ENCODE measurements around the gene ACTN2. TPM values are rescaled to one million over a fixed set of nuclear protein-coding genes. Genes with fewer than 3 reads are reported as not detected.

Gene ACTN2
- total and polyA plus RNA-seq, 3 donors from 2014 or later: 27.0 to 54.9 (median 39.8) TPM

- Histone ChIP-seq H3K36me3 (ENCODE audit: low read depth, missing control alignments) (no peaks in the 10 kb centered on the region), H3K27me3 (no peaks in the 10 kb centered on the region), H3K9me3 (no peaks in the 10 kb centered on the region), H3K27ac (no peak overlapping the region), H3K4me1 (no peaks in the 10 kb centered on the region), H3K4me3 (no peak overlapping the region)
- peak; percentile 41 for DNase-seq
- 64 to 75% methylated on average over 5 of the region's 5 CpGs for WGBS, 2 donors
- intact Hi-C loops (cut with DNase I; ENCODE audit: low total_unique reads): no loop called here
- TF ChIP-seq, protein P1, sequence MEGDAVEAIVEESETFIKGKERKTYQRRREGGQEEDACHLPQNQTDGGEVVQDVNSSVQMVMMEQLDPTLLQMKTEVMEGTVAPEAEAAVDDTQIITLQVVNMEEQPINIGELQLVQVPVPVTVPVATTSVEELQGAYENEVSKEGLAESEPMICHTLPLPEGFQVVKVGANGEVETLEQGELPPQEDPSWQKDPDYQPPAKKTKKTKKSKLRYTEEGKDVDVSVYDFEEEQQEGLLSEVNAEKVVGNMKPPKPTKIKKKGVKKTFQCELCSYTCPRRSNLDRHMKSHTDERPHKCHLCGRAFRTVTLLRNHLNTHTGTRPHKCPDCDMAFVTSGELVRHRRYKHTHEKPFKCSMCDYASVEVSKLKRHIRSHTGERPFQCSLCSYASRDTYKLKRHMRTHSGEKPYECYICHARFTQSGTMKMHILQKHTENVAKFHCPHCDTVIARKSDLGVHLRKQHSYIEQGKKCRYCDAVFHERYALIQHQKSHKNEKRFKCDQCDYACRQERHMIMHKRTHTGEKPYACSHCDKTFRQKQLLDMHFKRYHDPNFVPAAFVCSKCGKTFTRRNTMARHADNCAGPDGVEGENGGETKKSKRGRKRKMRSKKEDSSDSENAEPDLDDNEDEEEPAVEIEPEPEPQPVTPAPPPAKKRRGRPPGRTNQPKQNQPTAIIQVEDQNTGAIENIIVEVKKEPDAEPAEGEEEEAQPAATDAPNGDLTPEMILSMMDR (IDR thresholded peaks at IDR 0.05): peak in 1 of 3 experiments; percentile 8
- no peak for TF ChIP-seq POLR2A (IDR thresholded peaks at IDR 0.05)
Measured at GRCh38 chr1:236753516-236753915, 67.2 kb downstream of the ACTN2 start.

DNA sequence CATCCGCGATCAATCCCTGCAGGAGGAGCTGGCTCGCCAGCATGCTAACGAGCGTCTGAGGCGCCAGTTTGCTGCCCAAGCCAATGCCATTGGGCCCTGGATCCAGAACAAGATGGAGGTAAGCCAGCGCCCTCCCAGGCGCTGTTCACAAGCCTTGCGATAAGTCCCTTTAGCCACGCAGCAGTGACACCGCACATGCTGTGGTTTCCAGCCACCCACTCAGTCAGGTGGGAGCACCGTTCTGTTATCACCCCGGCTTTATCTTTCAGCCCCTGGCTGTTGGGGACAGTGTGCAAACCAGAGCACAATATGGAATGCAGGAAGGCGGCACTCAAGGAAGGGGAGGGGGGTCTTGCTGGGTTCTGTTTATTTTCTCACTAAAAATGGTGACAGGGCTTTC is 67.7 kb downstream of the ACTN2 start:
- Histone ChIP-seq H3K27me3 (no peaks in the 10 kb centered on the region), H3K27ac (no peak overlapping the region), H3K4me1 (no peaks in the 10 kb centered on the region), H3K4me3 (no peak overlapping the region), H3K36me3 (ENCODE audit: low read depth, missing control alignments) (no peaks in the 10 kb centered on the region), H3K9me3 (no peaks in the 10 kb centered on the region)
- intact Hi-C loops (cut with DNase I; ENCODE audit: low total_unique reads): no loop called here
- DNase-seq: no peak
- TF ChIP-seq, protein P1 (IDR thresholded peaks at IDR 0.05): no peak
- no peak for TF ChIP-seq POLR2A (IDR thresholded peaks at IDR 0.05)
- 86 to 87% methylated on average over 14 of the region's 14 CpGs for WGBS, 2 donors

DNA sequence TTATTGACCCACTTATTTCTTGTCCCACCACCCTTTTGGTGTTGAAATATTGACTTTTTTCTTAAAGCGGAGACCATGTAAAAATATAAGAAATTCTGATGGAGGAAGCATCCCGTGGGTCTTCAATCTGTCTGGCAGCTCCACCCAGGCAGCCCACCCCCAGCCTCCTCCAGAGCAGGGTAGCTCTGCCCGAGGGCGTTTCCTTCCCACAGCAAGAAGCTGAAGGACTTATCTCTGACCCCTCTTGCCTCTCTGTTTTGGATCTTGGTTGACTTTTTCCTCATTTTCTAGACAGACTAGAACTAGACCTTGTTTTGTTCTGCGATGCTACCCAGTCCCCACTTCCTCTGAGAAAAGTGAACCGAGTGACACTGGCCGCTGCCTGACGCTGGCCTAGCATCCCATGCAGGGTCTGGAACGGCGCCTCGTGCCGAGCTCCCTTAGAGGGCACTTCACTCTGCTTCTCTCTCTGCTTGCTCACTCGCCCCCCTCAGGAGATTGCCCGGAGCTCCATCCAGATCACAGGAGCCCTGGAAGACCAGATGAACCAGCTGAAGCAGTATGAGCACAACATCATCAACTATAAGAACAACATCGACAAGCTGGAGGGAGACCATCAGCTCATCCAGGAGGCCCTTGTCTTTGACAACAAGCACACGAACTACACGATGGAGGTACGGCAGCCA is 68.4 kb downstream of the ACTN2 start:
- Histone ChIP-seq H3K9me3 (no peaks in the 10 kb centered on the region), H3K4me3 (no peak overlapping the region), H3K4me1 (no peaks in the 10 kb centered on the region), H3K27me3 (no peaks in the 10 kb centered on the region), H3K27ac (no peak overlapping the region), H3K36me3 (ENCODE audit: low read depth, missing control alignments) (no peaks in the 10 kb centered on the region)
- no peak for DNase-seq
- 90 to 93% methylated on average over 18 of the region's 18 CpGs for WGBS, 2 donors
- no peak for TF ChIP-seq POLR2A (IDR thresholded peaks at IDR 0.05)
- TF ChIP-seq, protein P1 (IDR thresholded peaks at IDR 0.05): no peak
- intact Hi-C loops (cut with DNase I; ENCODE audit: low total_unique reads): no loop called here

GRCh38 chr1:236757640-236758039 is 71.3 kb downstream of the ACTN2 start:
- intact Hi-C loops (cut with DNase I; ENCODE audit: low total_unique reads): no loop called here
- Histone ChIP-seq H3K4me3 (no peak overlapping the region), H3K9me3 (no peaks in the 10 kb centered on the region), H3K27ac (no peak overlapping the region), H3K27me3 (no peaks in the 10 kb centered on the region), H3K4me1 (no peaks in the 10 kb centered on the region), H3K36me3 (ENCODE audit: low read depth, missing control alignments) (no peaks in the 10 kb centered on the region)
- TF ChIP-seq, protein P1 (IDR thresholded peaks at IDR 0.05): no peak
- no peak for TF ChIP-seq POLR2A (IDR thresholded peaks at IDR 0.05)
- no peak for DNase-seq
- WGBS, 2 donors: 82 to 87% methylated on average over 2 of the region's 2 CpGs

Measured in testis (tissue), 3 donors.